Epithelial cell of prostate (primary cell): ENCODE results near the gene TAF4B.
"Not testable (repeated sequence)": the region's sequence is repeated elsewhere in the genome, so short reads cannot be mapped to it uniquely, and the experiment has no call there.

Experiments
- DNase-seq: peaks from one replicate; pipeline ENCODE4 v3.0.0-alpha.2; 2011; ENCODE audit warnings: low read depth, low spot score
- H3K27ac ChIP-seq: fragments of 450-650 bp; 2 replicates; pipeline ENCODE4 v1.5.1; 2017; ENCODE audit warnings: mild to moderate bottlenecking

The TAF4B gene, protein sequence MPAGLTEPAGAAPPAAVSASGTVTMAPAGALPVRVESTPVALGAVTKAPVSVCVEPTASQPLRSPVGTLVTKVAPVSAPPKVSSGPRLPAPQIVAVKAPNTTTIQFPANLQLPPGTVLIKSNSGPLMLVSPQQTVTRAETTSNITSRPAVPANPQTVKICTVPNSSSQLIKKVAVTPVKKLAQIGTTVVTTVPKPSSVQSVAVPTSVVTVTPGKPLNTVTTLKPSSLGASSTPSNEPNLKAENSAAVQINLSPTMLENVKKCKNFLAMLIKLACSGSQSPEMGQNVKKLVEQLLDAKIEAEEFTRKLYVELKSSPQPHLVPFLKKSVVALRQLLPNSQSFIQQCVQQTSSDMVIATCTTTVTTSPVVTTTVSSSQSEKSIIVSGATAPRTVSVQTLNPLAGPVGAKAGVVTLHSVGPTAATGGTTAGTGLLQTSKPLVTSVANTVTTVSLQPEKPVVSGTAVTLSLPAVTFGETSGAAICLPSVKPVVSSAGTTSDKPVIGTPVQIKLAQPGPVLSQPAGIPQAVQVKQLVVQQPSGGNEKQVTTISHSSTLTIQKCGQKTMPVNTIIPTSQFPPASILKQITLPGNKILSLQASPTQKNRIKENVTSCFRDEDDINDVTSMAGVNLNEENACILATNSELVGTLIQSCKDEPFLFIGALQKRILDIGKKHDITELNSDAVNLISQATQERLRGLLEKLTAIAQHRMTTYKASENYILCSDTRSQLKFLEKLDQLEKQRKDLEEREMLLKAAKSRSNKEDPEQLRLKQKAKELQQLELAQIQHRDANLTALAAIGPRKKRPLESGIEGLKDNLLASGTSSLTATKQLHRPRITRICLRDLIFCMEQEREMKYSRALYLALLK

DNA sequence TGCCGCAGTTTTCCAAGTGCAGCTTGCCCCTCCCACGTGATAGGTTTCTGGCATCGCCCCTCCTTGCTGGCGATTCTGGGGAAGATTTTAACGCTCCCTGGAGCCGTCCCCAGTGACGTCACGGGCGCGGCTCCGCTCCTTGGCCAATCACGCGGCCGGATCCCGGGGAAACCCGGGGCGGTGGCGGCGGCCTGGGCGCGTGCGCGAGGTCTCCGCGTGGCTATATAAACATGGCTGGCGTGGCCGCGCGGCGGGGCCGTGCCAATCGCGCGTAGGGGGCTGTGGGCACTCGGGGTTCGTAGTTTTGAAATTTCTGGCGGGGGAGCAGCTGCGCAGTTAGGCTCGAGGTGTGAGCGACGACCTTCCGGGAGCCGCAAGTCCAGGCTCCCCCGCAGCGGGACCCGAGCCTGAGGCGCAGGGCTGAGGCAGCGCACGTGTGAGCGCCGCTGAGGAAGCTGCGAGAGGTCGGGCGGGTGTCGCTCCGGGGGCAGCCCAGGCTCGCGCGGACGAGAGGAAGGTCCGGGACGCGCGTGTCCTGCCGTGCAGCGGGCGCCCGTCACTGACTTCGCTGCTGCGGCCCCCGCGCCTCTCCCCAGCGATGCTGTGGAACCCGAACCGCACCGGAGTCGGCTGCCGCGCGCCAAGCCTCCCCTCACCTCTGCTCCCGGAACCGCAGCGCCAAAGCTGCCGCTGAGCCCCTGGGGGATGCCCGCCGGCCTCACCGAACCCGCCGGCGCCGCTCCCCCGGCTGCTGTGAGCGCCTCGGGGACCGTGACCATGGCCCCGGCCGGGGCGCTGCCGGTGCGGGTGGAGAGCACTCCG, at the start of gene TAF4B:
TAF4B (plus strand) TSS at position 217 of the 822 bp plus-strand sequence; CDS start at position 706, 489 bp downstream.
- peak within 1 kb of the TSS; percentile 40 for H3K27ac ChIP-seq
- DNase-seq = peak; percentile 37

DNA sequence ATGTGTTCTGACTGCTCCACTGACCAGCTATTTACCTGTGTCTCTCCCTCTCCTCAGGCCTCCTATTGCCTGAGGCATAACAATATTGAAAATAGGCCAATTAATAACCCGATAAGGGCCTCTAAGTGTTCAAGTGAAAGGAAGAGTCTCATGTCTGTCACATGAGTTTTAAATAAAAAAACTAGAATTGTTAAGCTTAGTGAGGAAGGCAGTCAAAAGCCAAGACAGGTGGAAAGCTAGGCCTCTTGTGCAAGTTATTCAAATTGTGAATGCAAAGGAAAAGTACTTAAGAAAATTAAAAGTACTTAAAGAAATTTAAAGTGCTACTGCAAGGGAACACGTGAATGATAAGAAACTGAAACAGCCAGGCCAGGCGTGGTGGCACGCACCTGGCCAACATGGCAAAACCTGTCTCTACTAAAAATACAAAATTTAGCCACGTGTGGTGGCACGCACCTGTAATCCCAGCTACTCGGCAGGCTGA, 44.9 kb upstream of the TAF4B start:
- no peak overlapping the region for H3K27ac ChIP-seq
- DNase-seq = no peak

DNA sequence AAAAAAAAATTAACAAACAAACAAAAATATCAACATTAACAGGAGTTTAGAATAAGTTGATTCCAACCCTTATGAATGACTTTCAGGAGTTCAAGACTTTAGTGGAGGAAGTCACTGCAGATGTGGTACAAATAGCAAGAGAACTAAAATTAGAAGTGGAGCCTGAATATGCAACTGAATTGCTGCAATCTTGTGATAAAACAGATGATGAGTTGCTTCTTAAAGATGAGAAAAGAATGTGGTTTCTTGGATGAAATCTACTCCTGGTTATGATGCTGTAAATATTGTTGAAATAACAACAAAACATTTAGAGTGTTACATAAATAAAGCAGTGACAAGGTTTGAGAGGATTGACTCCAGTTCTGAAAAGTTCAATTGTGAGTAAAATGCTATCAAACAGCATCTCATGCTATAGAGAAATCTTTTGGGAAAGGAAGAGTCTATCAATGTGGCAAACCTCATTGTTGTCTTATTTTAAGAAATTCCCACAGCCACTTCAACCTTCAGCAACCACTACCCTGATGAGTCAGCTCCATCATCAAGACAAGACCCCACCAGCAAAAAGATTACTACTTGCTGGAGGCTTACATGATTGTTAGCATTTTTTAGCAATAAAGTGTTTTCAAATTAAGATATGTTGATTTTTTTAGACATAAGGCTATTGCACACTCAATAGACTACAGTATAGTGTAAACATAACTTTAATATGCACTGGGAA, 42.7 kb upstream of the TAF4B start:
- no peak overlapping the region for H3K27ac ChIP-seq
- no peak for DNase-seq

DNA sequence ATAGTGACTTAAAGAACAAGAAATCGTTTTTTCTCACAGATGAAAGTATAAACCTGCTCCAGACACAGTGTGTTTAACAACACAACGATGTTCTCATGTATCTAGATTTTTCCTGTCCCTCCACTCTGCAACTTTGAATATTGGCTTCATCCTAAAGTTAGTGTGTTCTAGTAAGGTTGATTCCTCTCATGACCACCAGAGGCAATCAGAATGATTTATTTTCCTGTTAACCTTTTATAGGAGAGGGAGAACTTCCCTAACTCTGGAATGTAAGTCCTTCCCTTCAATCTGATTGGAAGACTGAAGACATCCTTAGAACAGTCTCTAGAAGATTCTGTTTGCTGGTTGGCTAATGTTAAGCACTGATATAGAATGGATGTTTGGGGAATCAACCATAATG, 41.0 kb upstream of the TAF4B start:
- DNase-seq = no peak
- H3K27ac ChIP-seq = no peak overlapping the region

DNA sequence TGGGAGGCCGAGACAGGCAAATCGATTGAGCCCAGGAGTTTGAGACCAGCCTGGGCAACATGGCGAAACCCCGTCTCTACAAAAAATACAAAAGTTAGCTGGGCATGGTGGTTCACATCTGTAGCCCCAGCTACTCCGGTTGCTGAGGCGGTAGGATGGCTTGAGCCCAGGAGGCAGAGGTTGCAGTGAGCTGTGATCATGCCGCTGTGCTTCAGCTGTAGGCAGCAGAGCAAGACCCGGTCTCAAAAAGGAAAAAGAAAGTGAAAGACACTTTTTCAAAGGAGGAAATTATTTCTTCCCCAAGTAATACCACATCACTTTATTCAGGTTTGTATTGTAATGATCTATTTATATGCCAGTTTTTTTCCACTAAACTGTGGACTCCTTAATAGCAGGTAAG, 35.7 kb upstream of the TAF4B start:
- no peak overlapping the region for H3K27ac ChIP-seq
- no peak for DNase-seq

DNA sequence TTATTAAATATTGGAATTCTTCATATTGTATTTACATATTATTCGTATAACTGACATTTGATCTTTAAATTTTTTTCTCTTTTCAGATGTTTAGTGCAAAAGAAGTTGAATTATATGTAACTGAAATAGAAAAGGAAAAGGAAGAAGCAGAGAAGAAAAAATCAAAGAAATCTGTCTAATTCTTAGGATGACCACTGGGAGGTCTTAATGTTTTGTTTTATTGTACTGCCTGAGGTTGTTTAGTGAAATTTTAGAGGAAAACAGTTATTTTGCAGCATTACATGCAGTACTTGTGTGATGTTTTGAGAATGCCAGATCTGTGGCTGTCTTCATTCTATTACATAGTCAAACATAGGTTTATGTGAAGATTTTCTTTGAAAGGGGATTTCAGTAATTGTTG, 34.0 kb upstream of the TAF4B start:
- no peak for DNase-seq
- H3K27ac ChIP-seq = no peak overlapping the region

DNA sequence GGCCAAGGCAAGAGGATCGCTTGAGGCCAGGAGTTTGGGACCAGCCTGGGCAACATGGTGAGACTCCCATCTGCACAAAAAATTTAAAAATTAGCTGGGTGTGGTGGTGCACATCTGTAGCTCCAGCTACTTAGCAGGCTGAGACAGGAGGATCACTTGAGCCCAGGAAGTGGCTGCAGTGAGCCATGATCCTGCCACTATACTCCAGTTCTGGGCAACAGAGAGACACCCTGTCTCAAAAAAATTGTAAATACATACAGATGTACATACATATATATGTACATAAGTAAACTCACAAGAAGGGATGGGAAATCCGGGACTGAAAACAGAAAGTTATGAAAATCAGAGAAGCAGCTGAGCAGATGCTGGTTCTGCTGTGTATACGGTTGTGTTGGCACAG, 29.6 kb upstream of the TAF4B start:
- DNase-seq = no peak
- no peak overlapping the region for H3K27ac ChIP-seq

DNA sequence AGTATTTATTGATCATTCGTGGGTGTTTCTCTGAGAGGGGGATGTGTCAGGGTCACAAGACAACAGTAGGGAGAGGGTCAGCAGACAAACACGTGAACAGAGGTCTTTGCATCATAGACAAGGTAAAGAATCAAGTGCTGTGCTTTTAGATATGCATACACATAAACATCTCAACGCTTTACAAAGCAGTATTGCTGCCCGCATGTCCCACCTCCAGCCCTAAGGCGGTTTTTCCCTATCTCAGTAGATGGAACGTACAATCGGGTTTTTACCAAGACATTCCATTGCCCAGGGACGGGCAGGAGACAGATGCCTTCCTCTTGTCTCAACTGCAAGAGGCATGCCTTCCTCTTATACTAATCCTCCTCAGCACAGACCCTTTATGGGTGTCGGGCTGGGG, 24.2 kb upstream of the TAF4B start:
- H3K27ac ChIP-seq, DNase-seq: not testable (repeated sequence)

DNA sequence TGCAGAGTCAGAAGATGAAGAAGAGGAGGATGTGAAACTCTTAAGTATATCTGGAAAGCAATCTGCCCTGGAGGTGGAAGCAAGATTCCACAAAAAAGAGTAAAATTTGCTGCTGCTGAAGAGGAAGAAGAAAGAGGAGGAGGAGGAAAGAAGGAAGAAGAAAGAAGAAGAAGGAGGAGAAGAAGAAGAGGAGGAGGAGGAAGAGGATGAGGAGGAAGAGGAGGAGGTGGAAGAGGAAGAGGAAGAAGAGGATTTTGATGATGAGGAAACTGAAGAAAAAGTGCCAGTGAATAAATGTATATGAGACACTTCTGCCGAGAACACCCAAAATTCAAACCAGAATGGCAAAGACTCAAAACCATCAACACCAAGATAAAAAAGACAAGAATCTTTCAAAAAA, 20.9 kb upstream of the TAF4B start:
- H3K27ac ChIP-seq = no peak overlapping the region
- DNase-seq = no peak

DNA sequence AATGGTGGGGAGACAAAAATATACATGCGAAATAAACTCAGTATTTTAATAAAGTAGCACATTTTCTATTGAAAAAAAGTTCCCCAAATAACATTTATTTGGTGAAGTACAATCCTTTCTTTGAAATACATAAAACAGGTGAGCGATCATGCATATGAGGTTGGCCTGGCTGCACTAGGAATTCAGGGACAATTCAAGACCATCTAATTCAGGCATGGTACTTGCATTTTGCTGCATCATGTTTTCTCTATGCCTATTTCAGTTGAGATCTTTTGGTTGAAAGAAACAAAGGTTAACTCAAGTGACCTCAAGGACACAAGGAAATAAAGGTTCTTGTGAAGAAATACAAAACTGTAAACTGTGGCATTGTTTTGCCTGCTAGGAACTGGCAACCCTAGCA, 19.8 kb upstream of the TAF4B start:
- H3K27ac ChIP-seq = no peak overlapping the region
- no peak for DNase-seq

DNA sequence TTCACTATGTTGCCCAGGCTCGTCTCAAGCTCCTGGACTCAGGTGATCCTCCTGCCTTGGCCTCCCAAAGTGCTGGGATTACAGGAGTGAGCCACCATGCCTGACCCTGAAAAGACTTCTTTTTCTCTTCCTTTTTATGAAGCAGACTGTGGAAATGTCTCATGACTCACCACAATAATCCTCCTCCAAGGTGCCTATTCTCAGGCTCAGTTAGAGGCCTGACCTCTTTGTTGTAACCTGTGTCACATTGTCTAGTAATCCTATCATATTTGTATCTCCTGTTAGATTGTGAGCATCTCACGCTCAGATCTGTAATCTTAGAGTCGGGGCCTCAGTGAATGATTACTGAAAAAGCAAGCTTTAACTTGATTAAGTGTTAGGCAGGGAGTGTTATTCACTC, 18.3 kb upstream of the TAF4B start:
- no peak overlapping the region for H3K27ac ChIP-seq
- DNase-seq = no peak

DNA sequence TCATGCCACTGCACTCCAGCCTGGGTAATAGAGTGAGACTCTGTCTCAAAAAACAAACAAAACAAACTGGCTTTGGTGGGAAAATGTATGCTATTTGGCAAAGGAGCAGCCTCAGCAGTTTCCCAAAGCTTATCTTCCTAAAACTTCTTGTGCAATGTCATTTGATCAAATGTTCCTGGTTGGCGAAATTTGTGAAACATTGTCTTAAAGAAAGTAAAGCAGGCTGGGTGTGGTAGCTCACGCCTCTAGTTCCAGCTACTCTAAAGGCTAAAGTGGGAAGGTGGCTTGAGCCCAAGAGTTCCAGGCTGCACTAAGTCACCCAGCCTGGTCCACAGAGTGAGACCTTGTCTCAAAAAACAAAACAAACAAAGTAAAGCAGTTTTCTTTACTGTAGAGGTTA, 17.3 kb upstream of the TAF4B start:
- no peak overlapping the region for H3K27ac ChIP-seq
- no peak for DNase-seq

DNA sequence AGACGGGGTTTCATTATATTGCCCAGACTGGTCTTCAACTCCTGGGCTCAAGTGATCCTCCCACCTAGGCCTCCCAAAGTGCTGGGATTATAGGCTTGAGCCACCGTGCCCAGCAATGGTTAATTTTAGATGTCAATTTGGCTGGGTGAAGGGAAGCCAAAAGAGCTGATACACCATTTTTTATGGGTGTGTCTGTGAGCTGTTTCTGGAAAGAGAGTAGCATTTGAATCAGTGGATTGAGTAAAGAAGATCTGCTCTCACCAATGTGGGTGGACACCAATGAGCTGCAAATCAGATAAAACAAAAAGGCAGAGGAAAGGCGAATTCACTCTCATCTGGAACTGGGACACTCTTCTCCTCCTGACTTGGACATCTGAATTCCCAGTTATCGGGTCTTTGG, 16.1 kb upstream of the TAF4B start:
- DNase-seq = no peak
- no peak overlapping the region for H3K27ac ChIP-seq

DNA sequence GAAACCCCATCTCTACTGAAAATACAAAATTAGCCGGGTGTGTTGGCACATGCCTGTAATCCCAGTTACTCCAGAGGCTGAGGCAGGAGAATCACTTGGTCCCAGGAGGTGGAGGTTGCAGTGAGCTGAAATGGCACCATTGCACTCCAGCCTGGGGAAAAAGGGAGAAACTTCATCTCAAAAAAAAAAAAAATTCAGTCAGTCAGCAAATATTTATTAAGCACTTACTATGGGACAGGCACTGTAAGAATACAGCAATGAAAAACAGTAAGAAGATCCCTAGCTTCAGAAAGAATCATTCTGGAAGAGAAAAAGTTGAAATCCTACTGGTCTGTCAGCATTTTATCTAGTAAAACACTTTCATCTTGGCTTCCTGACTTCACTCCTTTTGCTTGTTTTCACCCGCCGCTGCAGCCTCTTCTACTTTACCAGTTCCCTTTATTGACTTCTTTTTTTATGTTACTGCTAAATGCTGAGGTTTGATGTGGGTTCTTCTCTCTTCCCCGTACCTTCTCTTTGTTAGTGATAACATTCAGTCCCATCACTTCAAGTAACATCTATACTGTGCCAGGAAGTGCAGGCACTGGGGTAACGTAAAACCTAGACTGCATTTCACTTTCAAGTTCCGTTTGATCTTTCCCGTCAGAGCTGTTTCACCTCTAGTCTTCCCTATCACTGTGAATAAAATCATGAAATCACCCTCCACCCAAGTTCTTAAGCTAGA, 10.8 kb upstream of the TAF4B start:
- H3K27ac ChIP-seq = no peak overlapping the region
- DNase-seq = no peak

DNA sequence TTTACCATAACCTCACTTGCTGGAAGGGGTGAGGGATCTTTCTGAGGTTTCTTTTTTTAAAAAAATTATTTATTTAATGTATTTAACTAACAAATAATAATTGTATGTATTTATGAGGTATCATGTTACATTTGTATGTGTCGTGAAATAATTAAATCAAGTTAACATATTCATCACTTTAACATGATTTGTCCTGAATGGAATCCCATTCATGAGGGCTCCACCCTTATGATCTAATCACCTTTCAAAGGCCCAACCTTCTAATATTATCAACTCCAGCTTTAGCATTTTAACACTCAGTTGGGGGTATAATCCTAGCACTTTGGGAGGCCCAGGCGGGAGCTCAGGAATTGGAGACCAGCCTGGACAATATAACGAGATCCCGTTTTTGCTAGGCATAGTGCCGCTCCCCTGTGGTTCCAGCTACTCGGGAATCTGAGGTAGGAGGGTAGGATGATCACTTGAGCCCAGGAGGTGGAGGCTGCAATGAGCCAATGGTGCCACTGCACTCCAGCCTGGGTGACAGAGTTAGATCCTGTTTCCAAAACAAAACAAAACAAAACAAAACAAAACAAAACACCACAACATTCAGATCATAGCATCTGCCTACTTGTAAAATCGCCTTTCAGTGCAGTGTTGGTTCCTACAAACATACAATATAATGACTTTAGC, 1.1 kb upstream of the TAF4B start:
- peak overlapping the region; percentile 40 for H3K27ac ChIP-seq

DNA sequence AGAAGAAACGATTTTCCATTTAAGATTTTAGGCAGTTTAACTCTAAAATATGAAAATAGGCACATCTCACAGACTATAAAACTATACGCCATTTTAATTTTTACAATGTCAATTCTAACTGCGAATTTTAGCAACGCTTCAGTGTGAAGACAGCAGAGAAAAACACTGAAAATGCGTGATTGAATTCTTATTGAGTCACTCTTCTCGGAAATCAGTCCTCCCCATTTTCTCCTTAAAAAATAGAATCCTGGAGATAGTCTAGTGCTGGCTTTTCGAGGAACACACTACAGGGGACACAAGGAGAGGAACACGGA, 373 bp upstream of the TAF4B start:
- H3K27ac ChIP-seq = peak overlapping the region; percentile 40
- DNase-seq = no peak

More for the DNA sequence above, 1.1 kb upstream of the TAF4B start:
- no peak for DNase-seq

DNA sequence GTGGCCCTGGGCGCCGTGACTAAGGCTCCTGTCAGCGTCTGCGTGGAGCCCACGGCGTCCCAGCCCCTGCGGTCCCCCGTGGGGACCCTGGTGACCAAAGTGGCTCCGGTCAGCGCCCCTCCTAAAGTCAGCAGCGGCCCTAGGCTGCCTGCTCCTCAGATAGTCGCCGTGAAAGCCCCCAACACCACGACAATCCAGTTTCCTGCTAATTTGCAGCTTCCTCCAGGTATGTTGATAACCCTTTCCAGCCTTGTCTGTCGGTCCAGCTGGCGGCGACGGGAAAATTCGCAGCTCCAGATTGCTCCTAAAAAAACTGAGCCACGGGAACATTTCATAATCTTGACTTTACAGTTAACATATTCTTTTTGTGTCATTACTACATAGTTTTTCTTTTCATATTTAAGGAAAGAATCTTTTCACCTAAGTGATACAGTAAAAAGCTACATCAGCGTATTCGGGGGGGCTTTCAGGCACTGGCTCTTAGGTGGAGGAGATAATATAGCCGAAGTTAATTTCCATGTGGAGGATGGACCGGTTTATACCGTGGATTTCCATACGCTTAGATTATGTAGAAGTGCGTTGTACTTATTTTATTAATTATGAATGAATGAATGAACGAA, 916 bp downstream of the TAF4B start:
- H3K27ac ChIP-seq = no peak overlapping the region
- DNase-seq = no peak

DNA sequence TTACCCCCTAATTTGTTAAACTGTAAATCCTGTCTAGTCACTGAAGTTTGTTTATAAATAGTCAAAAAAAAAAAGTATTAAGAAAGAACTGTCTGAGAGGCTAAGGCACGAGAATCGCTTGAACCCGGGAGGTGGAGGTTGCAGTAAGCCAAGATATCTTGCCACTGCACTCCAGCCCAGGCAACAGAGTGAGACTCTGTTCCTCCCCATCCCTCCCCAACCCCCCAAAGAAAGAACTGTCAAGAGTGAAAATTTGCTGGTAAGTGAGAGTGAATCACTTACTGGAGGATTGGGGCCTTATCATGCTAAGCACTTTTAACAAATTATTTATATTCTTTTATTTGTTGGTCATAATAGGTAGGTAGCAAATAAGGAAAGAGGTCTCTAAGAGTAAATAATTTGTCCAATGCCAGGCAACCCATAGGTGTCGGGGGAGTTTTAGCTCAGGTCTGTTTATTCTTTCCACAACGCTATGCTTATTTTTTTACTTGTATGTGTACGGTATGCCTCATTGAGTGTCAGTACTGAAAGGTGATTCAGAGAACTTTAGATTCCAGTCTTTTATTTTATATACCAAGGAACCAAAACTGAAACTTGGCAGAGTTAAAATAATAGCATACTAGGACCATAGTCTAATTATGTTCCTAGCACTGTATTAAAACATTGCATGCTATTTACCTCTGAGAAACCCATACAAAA, 2.5 kb downstream of the TAF4B start:
- no peak for DNase-seq

More for the DNA sequence above, 2.5 kb downstream of the TAF4B start:
- no peak overlapping the region for H3K27ac ChIP-seq
